GM10266 (cell line): Measurements from ENCODE around the gene CCDC171.
"Not testable (repeated sequence)": the region's sequence is repeated elsewhere in the genome, so short reads cannot be mapped to it uniquely, and the experiment has no call there.

Experiments
- DNase-seq: peaks from one replicate; pipeline ENCODE4 v3.0.0; 2012; ENCODE audit errors: extremely low spot score
- TF ChIP-seq, protein P1 (sequence below): IDR thresholded peaks from 2 replicates; pipeline ENCODE4 v1.5.1; 2012; ENCODE audit warnings: mild to moderate bottlenecking, low read depth; ENCODE audit not compliant: control insufficient read depth, insufficient read depth; ENCODE audit errors: missing control alignments

The CCDC171 gene

GRCh38 chr9:15697446-15697851 is 144.6 kb downstream of the CCDC171 start:
- TF ChIP-seq, protein P1, sequence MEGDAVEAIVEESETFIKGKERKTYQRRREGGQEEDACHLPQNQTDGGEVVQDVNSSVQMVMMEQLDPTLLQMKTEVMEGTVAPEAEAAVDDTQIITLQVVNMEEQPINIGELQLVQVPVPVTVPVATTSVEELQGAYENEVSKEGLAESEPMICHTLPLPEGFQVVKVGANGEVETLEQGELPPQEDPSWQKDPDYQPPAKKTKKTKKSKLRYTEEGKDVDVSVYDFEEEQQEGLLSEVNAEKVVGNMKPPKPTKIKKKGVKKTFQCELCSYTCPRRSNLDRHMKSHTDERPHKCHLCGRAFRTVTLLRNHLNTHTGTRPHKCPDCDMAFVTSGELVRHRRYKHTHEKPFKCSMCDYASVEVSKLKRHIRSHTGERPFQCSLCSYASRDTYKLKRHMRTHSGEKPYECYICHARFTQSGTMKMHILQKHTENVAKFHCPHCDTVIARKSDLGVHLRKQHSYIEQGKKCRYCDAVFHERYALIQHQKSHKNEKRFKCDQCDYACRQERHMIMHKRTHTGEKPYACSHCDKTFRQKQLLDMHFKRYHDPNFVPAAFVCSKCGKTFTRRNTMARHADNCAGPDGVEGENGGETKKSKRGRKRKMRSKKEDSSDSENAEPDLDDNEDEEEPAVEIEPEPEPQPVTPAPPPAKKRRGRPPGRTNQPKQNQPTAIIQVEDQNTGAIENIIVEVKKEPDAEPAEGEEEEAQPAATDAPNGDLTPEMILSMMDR, result no peak
- no peak for DNase-seq

DNA sequence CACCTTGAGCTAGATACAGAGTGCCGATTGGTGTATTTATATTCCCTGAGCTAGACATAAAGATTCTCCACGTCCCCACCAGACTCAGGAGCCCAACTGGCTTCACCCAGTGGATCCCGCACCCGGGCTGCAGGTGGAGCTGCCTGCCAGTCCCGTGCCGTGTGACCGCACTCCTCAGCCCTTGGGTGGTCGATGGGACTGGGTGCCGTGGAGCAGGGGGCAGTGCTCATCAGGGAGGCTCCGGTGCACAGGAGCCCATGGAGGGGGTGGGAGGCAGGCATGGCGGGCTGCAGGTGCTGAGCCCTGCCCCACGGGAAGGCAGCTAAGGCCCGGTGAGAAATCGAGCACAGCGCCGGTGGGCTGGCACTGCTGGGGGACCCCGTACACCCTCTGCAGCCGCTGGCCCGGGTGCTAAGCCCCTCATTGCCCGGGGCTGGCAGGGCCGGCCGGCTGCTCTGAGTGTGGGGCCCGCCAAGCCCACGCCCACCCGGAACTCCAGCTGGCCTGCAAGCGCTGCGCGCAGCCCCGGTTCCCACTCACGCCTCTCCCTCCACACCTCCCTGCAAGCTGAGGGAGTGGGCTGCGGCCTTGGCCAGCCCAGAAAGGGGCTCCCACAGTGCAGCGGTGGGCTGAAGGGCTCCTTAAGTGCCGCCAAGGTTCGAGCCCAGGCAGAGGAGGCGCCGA is 147.2 kb downstream of the CCDC171 start:
- DNase-seq, result not testable (repeated sequence)

GRCh38 chr9:15707000-15707399 is 154.2 kb downstream of the CCDC171 start:
- TF ChIP-seq, protein P1, result no peak

GRCh38 chr9:15711531-15711930 is 158.7 kb downstream of the CCDC171 start:
- no peak for DNase-seq
- TF ChIP-seq, protein P1, result no peak

More at GRCh38 chr9:15707000-15707399, 154.2 kb downstream of the CCDC171 start:
- no peak for DNase-seq

DNA sequence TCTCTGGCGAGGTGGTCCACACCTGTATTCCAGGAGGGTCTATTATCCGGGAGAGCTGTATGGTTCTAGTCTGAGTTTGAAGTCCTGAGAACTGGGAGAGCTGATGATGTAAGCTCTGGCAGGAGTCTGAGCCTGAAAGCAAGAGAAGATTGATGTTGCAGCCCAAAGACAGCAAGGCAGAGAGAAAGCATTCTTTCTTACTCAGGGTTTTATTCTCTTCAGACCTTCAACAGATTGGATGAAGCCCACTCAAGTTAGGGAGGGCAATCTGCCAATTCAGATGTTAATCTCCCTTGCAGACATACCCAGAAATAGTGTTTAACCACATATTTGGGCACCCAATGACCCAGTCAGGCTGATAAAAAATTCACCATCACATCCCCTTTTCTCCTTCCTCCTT is 159.1 kb downstream of the CCDC171 start:
- no peak for DNase-seq
- TF ChIP-seq, protein P1, result no peak

DNA sequence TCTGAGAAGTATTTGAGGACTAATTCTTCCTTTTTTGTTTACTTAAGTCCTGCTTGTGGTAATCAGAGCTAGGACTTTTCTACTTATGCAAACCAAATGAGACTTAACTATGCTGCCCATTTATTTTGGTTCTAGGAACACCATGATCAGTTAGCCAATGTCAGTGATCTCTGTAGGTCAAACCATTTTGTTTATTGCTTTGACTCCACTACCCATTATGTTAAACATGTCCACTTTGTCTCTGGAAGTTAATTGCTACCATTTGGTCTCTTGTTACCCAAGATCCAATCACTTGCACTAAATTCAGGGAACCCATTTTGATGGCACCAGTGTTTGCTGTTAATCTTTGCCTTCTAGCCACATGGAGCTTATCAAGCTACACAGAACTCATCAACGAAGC is 161.9 kb downstream of the CCDC171 start:
- DNase-seq, result no peak
- TF ChIP-seq, protein P1, result no peak

- TF ChIP-seq, protein P1, result no peak
- DNase-seq, result no peak
Measured at GRCh38 chr9:15717290-15717967, 164.6 kb downstream of the CCDC171 start.
